WTC11 (cell line): Measurements from ENCODE around the gene NPW. TPM values are rescaled to one million over a fixed set of nuclear protein-coding genes. Genes with fewer than 3 reads are reported as not detected.
A peak's percentile ranks its signal among the peaks of the same experiment; 100 is the strongest.

Experiments
- ATAC-seq: fragments of 200-7000 bp; cut with Tn5 transposase; 2 replicates; pipeline ENCODE4 v1.10.0; 2021; ENCODE audit warnings: mild to moderate bottlenecking, moderate library complexity
- CTCF ChIA-PET: fragments of 300-600 bp; sonication (Branson Sonifier 250); formaldehyde crosslinking; loops from one replicate; lab custom pipeline; 2021; ENCODE audit warnings: antibody characterized with exemption; lab: Charles Lee
- POLR2A ChIA-PET: fragments of 350-600 bp; sonication (Branson Sonifier 250); formaldehyde crosslinking; loops from one replicate; lab custom pipeline; 2021; ENCODE audit warnings: antibody characterized with exemption; lab: Charles Lee
- DNase-seq: peaks from one replicate; pipeline ENCODE4 v3.0.0; 2021; ENCODE audit warnings: low spot score
- H3K27ac Mint-ChIP-seq: 2 replicates; pipeline ENCODE4 v1.8.0; 2021; ENCODE audit warnings: mixed read lengths
- H3K27me3 Mint-ChIP-seq: 2 replicates; pipeline ENCODE4 v1.8.0; 2021; ENCODE audit warnings: low read depth, mild to moderate bottlenecking, moderate library complexity, mixed read lengths
- H3K36me3 Mint-ChIP-seq: 2 replicates; pipeline ENCODE4 v1.8.0; 2021; ENCODE audit warnings: mixed read lengths
- H3K4me1 Mint-ChIP-seq: 2 replicates; pipeline ENCODE4 v1.8.0; 2022; ENCODE audit warnings: mixed read lengths
- H3K4me3 Mint-ChIP-seq: 2 replicates; pipeline ENCODE4 v1.8.0; 2021; ENCODE audit warnings: mild to moderate bottlenecking, moderate library complexity, mixed read lengths
- H3K9me3 Mint-ChIP-seq: 2 replicates; pipeline ENCODE4 v1.8.0; 2021; ENCODE audit warnings: mixed read lengths
- ARID4B ChIP-seq: sonication (generic); formaldehyde crosslinking; IDR thresholded peaks from 2 replicates; pipeline ENCODE4 v1.8.0; 2023; ENCODE audit warnings: missing genetic modification reagents, mild to moderate bottlenecking, borderline replicate concordance
- CREM ChIP-seq: sonication (generic); formaldehyde crosslinking; IDR thresholded peaks from 2 replicates; pipeline ENCODE4 v1.8.1; 2022; ENCODE audit warnings: mild to moderate bottlenecking, missing genetic modification reagents, moderate library complexity
- ELF4 ChIP-seq: sonication (generic); formaldehyde crosslinking; IDR thresholded peaks from 2 replicates; pipeline ENCODE4 v1.8.1; 2022; ENCODE audit warnings: low read depth, mild to moderate bottlenecking, moderate library complexity, missing genetic modification reagents
- EMX1 ChIP-seq: fragments of 250-450 bp; sonication (Bioruptor Pico); IDR thresholded peaks from 2 replicates; pipeline ENCODE4 v1.8.0; 2021; ENCODE audit warnings: mild to moderate bottlenecking
- FOXP1 ChIP-seq: sonication (generic); formaldehyde crosslinking; IDR thresholded peaks from 2 replicates; pipeline ENCODE4 v1.8.0; 2022; ENCODE audit warnings: missing genetic modification reagents, mild to moderate bottlenecking, moderate library complexity, borderline replicate concordance
- FOXP4 ChIP-seq: sonication (generic); formaldehyde crosslinking; IDR thresholded peaks from 2 replicates; pipeline ENCODE4 v1.8.0; 2022; ENCODE audit warnings: mild to moderate bottlenecking, missing genetic modification reagents
- GABPB1 ChIP-seq: sonication (generic); formaldehyde crosslinking; IDR thresholded peaks from 2 replicates; pipeline ENCODE4 v1.8.1; 2023; ENCODE audit warnings: mild to moderate bottlenecking, missing genetic modification reagents
- MYBL2 ChIP-seq: sonication (generic); formaldehyde crosslinking; IDR thresholded peaks from 2 replicates; pipeline ENCODE4 v1.8.1; 2023; ENCODE audit warnings: mild to moderate bottlenecking, moderate library complexity, missing genetic modification reagents
- NFYB ChIP-seq: sonication (generic); formaldehyde crosslinking; conservative IDR thresholded peaks from 2 replicates; pipeline ENCODE4 v1.8.0; 2022; ENCODE audit warnings: low read depth, missing genetic modification reagents
- NR2C2 ChIP-seq: sonication (generic); formaldehyde crosslinking; IDR thresholded peaks from 2 replicates; pipeline ENCODE4 v1.8.0; 2022; ENCODE audit warnings: mild to moderate bottlenecking, missing genetic modification reagents
- SMAD3 ChIP-seq: sonication (generic); formaldehyde crosslinking; IDR thresholded peaks from 2 replicates; pipeline ENCODE4 v1.8.0; 2022; ENCODE audit warnings: missing genetic modification reagents, mild to moderate bottlenecking, borderline replicate concordance
- SP1 ChIP-seq: sonication (generic); formaldehyde crosslinking; conservative IDR thresholded peaks from 2 replicates; pipeline ENCODE4 v1.8.1; 2022; ENCODE audit warnings: missing genetic modification reagents
- TEAD4 ChIP-seq: sonication (generic); formaldehyde crosslinking; IDR thresholded peaks from 2 replicates; pipeline ENCODE4 v1.8.0; 2022; ENCODE audit warnings: mild to moderate bottlenecking, missing genetic modification reagents
- USF2 ChIP-seq: sonication (generic); formaldehyde crosslinking; IDR thresholded peaks from 2 replicates; pipeline ENCODE4 v1.8.1; 2023; ENCODE audit warnings: mild to moderate bottlenecking, missing genetic modification reagents, moderate library complexity
- ZNF138 ChIP-seq: sonication (generic); formaldehyde crosslinking; conservative IDR thresholded peaks from 2 replicates; pipeline ENCODE4 v1.8.1; 2022; ENCODE audit warnings: mild to moderate bottlenecking, moderate library complexity, missing genetic modification reagents
- ZNF317 ChIP-seq: sonication (generic); formaldehyde crosslinking; IDR thresholded peaks from 2 replicates; pipeline ENCODE4 v1.8.1; 2023; ENCODE audit warnings: low read depth, mild to moderate bottlenecking, moderate library complexity, missing genetic modification reagents, borderline replicate concordance
- ZNF423 ChIP-seq: fragments of 250-450 bp; sonication (Bioruptor Pico); IDR thresholded peaks from 2 replicates; pipeline ENCODE4 v2.1.2; 2022; ENCODE audit warnings: mild to moderate bottlenecking, moderate library complexity
- total RNA-seq: library from RNA; stranded (reverse); gene quantifications from 3 replicates; pipeline ENCODE4 v1.2.3, GENCODE V29; 2021
- TF ChIP-seq, protein P1 (sequence below): sonication (generic); formaldehyde crosslinking; IDR thresholded peaks from 2 replicates; pipeline ENCODE4 v1.8.0; 2022; ENCODE audit warnings: missing genetic modification reagents

NPW gene
- total RNA-seq, 1 experiment from 2014 or later, result 15.2 TPM

- peaks cover 30% of the 10 kb centered on the region for H3K4me1 Mint-ChIP-seq
- H3K9me3 Mint-ChIP-seq, result no peaks in the 10 kb centered on the region
- CTCF ChIA-PET, result interaction anchor here (1.4 to 1.8 kb wide), 2 partner anchors 18 to 31 kb away, joined by 4 to 11 read pairs; no protein-coding TSS in a partner anchor
- peaks cover 40% of the 10 kb centered on the region for H3K27me3 Mint-ChIP-seq
- no peak for TF ChIP-seq NR2C2 (CRISPR knock-in tag)
- H3K36me3 Mint-ChIP-seq, result peaks cover 5% of the 10 kb centered on the region; the same call in 1 of the 2 replicates
- DNase-seq (no peak), ATAC-seq (no peak)
- no peak overlapping the region for H3K27ac Mint-ChIP-seq
- peak overlapping the region; percentile 81 for H3K4me3 Mint-ChIP-seq
- POLR2A ChIA-PET, result interaction anchor here (1.3 kb wide), 1 partner anchor 170 kb away, joined by 4 read pairs; the partner anchor contains the start of gene TRAF7
Observed at GRCh38 chr16:1985466-1986150, 34.0 kb upstream of the NPW start.

GRCh38 chr16:1987198-1987597 is 32.4 kb upstream of the NPW start:
- ChIA-PET POLR2A (interaction anchor here (0.8 kb wide), 1 partner anchor 22 kb away, joined by 3 read pairs; the partner anchor contains the start of gene RPS2), CTCF (interaction anchor here (1.9 to 2.1 kb wide), 2 partner anchors 17 to 153 kb away, joined by 6 to 9 read pairs; no protein-coding TSS in a partner anchor)
- H3K36me3 Mint-ChIP-seq, result peaks cover 5% of the 10 kb centered on the region; the same call in 1 of the 2 replicates
- peaks cover 28% of the 10 kb centered on the region for H3K4me1 Mint-ChIP-seq
- H3K27ac Mint-ChIP-seq, result no peak overlapping the region
- TF ChIP-seq GABPB1 (CRISPR knock-in tag) (no peak), TEAD4 (CRISPR knock-in tag) (no peak), ARID4B (CRISPR knock-in tag) (no peak), ZNF317 (CRISPR knock-in tag) (no peak), SP1 (no peak), ZNF423 (CRISPR knock-in tag) (no peak), NFYB (CRISPR knock-in tag) (no peak), MYBL2 (CRISPR knock-in tag) (no peak), USF2 (CRISPR knock-in tag) (no peak), ELF4 (CRISPR knock-in tag) (no peak), FOXP1 (CRISPR knock-in tag) (no peak), EMX1 (CRISPR knock-in tag) (no peak), SMAD3 (CRISPR knock-in tag) (no peak), CREM (CRISPR knock-in tag) (no peak), ZNF138 (CRISPR knock-in tag) (no peak), FOXP4 (no peak)
- TF ChIP-seq, protein P1, sequence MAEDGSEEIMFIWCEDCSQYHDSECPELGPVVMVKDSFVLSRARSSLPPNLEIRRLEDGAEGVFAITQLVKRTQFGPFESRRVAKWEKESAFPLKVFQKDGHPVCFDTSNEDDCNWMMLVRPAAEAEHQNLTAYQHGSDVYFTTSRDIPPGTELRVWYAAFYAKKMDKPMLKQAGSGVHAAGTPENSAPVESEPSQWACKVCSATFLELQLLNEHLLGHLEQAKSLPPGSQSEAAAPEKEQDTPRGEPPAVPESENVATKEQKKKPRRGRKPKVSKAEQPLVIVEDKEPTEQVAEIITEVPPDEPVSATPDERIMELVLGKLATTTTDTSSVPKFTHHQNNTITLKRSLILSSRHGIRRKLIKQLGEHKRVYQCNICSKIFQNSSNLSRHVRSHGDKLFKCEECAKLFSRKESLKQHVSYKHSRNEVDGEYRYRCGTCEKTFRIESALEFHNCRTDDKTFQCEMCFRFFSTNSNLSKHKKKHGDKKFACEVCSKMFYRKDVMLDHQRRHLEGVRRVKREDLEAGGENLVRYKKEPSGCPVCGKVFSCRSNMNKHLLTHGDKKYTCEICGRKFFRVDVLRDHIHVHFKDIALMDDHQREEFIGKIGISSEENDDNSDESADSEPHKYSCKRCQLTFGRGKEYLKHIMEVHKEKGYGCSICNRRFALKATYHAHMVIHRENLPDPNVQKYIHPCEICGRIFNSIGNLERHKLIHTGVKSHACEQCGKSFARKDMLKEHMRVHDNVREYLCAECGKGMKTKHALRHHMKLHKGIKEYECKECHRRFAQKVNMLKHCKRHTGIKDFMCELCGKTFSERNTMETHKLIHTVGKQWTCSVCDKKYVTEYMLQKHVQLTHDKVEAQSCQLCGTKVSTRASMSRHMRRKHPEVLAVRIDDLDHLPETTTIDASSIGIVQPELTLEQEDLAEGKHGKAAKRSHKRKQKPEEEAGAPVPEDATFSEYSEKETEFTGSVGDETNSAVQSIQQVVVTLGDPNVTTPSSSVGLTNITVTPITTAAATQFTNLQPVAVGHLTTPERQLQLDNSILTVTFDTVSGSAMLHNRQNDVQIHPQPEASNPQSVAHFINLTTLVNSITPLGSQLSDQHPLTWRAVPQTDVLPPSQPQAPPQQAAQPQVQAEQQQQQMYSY (CRISPR knock-in tag), result no peak
- DNase-seq (no peak), ATAC-seq (no peak)
- H3K9me3 Mint-ChIP-seq, result no peaks in the 10 kb centered on the region
- H3K27me3 Mint-ChIP-seq, result peaks cover 36% of the 10 kb centered on the region
- no peak overlapping the region for H3K4me3 Mint-ChIP-seq
